ENCODE data around the gene G6PC2. TPM values are rescaled to one million over a fixed set of nuclear protein-coding genes. Genes with fewer than 3 reads are reported as not detected.

The G6PC2 gene
- total RNA-seq, 2 experiments from 2014 or later = not detected

DNA sequence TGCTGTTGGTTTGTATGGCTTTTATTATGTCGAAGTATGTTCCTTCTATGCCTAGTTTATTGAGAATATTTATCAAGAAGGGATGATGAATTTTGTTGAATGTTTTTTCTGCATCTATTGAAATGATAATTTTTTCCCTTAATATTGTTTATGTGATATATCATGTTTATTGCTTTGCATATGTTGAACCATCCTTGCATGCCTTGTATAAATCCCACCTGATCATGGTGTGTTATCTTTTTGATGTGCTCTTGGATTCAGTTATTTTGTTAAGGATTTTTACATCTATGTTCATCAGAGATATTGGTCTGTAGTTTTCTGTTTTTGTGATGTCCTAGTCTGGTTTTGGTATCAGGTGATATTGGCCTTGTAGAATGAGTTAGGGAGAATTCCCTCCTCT lies 50.8 kb downstream of the G6PC2 start:
- no peak overlapping the region for H3K4me3 Mint-ChIP-seq
- DNase-seq (no peak), ATAC-seq (no peak)
- ChIA-PET POLR2A (no interaction called here), CTCF (no interaction called here)
- H3K36me3 Mint-ChIP-seq (ENCODE audit: low read depth) = peaks cover 1% of the 10 kb centered on the region
- intact Hi-C loops (cut with micrococcal nuclease) = no loop called here
- peaks cover 1% of the 10 kb centered on the region for H3K27me3 Mint-ChIP-seq
- TF ChIP-seq, protein P1, sequence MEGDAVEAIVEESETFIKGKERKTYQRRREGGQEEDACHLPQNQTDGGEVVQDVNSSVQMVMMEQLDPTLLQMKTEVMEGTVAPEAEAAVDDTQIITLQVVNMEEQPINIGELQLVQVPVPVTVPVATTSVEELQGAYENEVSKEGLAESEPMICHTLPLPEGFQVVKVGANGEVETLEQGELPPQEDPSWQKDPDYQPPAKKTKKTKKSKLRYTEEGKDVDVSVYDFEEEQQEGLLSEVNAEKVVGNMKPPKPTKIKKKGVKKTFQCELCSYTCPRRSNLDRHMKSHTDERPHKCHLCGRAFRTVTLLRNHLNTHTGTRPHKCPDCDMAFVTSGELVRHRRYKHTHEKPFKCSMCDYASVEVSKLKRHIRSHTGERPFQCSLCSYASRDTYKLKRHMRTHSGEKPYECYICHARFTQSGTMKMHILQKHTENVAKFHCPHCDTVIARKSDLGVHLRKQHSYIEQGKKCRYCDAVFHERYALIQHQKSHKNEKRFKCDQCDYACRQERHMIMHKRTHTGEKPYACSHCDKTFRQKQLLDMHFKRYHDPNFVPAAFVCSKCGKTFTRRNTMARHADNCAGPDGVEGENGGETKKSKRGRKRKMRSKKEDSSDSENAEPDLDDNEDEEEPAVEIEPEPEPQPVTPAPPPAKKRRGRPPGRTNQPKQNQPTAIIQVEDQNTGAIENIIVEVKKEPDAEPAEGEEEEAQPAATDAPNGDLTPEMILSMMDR (IDR thresholded peaks at IDR 0.05) = no peak
- no peaks in the 10 kb centered on the region for H3K4me1 Mint-ChIP-seq (ENCODE audit: low read depth)
- H3K27ac Mint-ChIP-seq = no peak overlapping the region
- peaks cover 14% of the 10 kb centered on the region for H3K9me3 Mint-ChIP-seq

- DNase-seq (no peak), ATAC-seq (no peak)
- peaks cover 14% of the 10 kb centered on the region for H3K9me3 Mint-ChIP-seq
- ChIA-PET POLR2A (no interaction called here), CTCF (no interaction called here)
- peaks cover 1% of the 10 kb centered on the region for H3K36me3 Mint-ChIP-seq (ENCODE audit: low read depth)
- H3K27ac Mint-ChIP-seq = no peak overlapping the region
- TF ChIP-seq, protein P1 (IDR thresholded peaks at IDR 0.05) = no peak
- no peaks in the 10 kb centered on the region for H3K4me1 Mint-ChIP-seq (ENCODE audit: low read depth)
- H3K27me3 Mint-ChIP-seq = peaks cover 1% of the 10 kb centered on the region
- H3K4me3 Mint-ChIP-seq = no peak overlapping the region
- intact Hi-C loops (cut with micrococcal nuclease) = no loop called here
Observed at GRCh38 chr2:168952424-168952823, 51.3 kb downstream of the G6PC2 start.

- peaks cover 1% of the 10 kb centered on the region for H3K27me3 Mint-ChIP-seq
- intact Hi-C loops (cut with micrococcal nuclease) = no loop called here
- POLR2A ChIA-PET = no interaction called here
- no peaks in the 10 kb centered on the region for H3K4me1 Mint-ChIP-seq (ENCODE audit: low read depth)
- ATAC-seq = no peak
- no peak for DNase-seq
- TF ChIP-seq, protein P1 (IDR thresholded peaks at IDR 0.05) = no peak
- peaks cover 13% of the 10 kb centered on the region for H3K9me3 Mint-ChIP-seq
- peaks cover 1% of the 10 kb centered on the region for H3K36me3 Mint-ChIP-seq (ENCODE audit: low read depth)
- H3K27ac Mint-ChIP-seq = no peak overlapping the region
- CTCF ChIA-PET = no interaction called here
- H3K4me3 Mint-ChIP-seq = no peak overlapping the region
Observed at GRCh38 chr2:168954256-168954655, 53.2 kb downstream of the G6PC2 start.

DNA sequence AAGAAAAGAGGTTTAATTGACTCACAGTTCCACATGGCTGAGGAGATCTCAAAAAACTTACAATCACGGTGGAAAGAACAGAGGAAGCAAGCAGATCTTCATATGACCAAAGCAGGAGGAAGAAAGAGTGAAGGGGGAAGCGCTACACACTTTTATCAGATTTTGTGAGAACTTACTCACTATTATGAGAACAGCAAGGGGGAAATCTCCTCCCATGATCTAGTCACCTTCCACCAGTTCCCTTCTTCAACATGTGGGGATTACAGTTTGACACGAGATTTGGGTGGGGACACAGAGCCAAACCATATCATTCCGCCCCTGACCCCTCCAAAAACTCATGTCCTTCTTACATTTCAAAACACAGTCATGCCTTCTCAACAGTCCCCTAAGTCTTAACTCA lies 54.2 kb downstream of the G6PC2 start:
- TF ChIP-seq, protein P1 (IDR thresholded peaks at IDR 0.05) = no peak
- DNase-seq = no peak
- no peak for ATAC-seq
- ChIA-PET CTCF (no interaction called here), POLR2A (no interaction called here)
- Mint-ChIP-seq H3K36me3 (ENCODE audit: low read depth) (peaks cover 1% of the 10 kb centered on the region), H3K27me3 (peaks cover 1% of the 10 kb centered on the region), H3K9me3 (peaks cover 13% of the 10 kb centered on the region), H3K27ac (no peak overlapping the region), H3K4me3 (no peak overlapping the region), H3K4me1 (ENCODE audit: low read depth) (no peaks in the 10 kb centered on the region)
- intact Hi-C loops (cut with micrococcal nuclease) = no loop called here

GRCh38 chr2:168956392-168956791 lies 55.3 kb downstream of the G6PC2 start:
- Mint-ChIP-seq H3K4me1 (ENCODE audit: low read depth) (peaks cover under 1% of the 10 kb centered on the region), H3K9me3 (peaks cover 11% of the 10 kb centered on the region), H3K27me3 (peaks cover 1% of the 10 kb centered on the region), H3K27ac (no peak overlapping the region), H3K4me3 (no peak overlapping the region), H3K36me3 (ENCODE audit: low read depth) (peaks cover 1% of the 10 kb centered on the region)
- ATAC-seq (no peak), DNase-seq (no peak)
- TF ChIP-seq, protein P1 (IDR thresholded peaks at IDR 0.05) = no peak
- CTCF ChIA-PET = interaction anchor here (1.6 to 6.7 kb wide), 2 partner anchors 14 to 175 kb away, joined by 6 to 59 read pairs; no protein-coding TSS in a partner anchor
- intact Hi-C loops (cut with micrococcal nuclease) = no loop called here
- POLR2A ChIA-PET = no interaction called here

Other genes starting within 250 kb of the G6PC2 start
- not detected for gene NOSTRIN, start 98.7 kb upstream of the G6PC2 start, total RNA-seq
- gene SPC25, start 10.9 kb upstream of the G6PC2 start, total RNA-seq = 10 to 100 TPM; 32.0 to 35.6 TPM
- not detected for gene ABCB11, start 130.0 kb downstream of the G6PC2 start, total RNA-seq
- not detected for gene DHRS9, start 168.3 kb downstream of the G6PC2 start, total RNA-seq

All from activated CD8-positive, alpha-beta T cell treated with anti-CD3 and anti-CD28 coated beads for 36 hours (primary cell).